Activated CD4-positive, alpha-beta T cell treated with anti-CD3 and anti-CD28 coated beads for 24 hours (primary cell): Measurements from ENCODE around the gene ZC3H4.
"Not testable (repeated sequence)": the region's sequence is repeated elsewhere in the genome, so short reads cannot be mapped to it uniquely, and the experiment has no call there.

Source experiments
- DNase-seq, 2 donors: peaks; one replicate each; pipeline ENCODE4 v3.0.0-alpha.2; 2020; ENCODE audit warnings: low read depth in 2 of 2

Gene ZC3H4

GRCh38 chr19:47084879-47085439 is 28.6 kb downstream of the ZC3H4 start:
- no peak for DNase-seq

- DNase-seq: no peak
Observed at GRCh38 chr19:47082493-47082892, 31.1 kb downstream of the ZC3H4 start.

- DNase-seq: no peak
Observed at GRCh38 chr19:47081095-47081494, 32.5 kb downstream of the ZC3H4 start.

- DNase-seq: not testable (repeated sequence)
Observed at GRCh38 chr19:47078351-47078750, 35.2 kb downstream of the ZC3H4 start.

- DNase-seq: no peak
Observed at GRCh38 chr19:47075941-47076340, 37.6 kb downstream of the ZC3H4 start.

- DNase-seq: no peak
Observed at GRCh38 chr19:47075179-47075810, 38.3 kb downstream of the ZC3H4 start.

GRCh38 chr19:47074621-47075020 is 39.0 kb downstream of the ZC3H4 start:
- DNase-seq: no peak

- DNase-seq: no peak
Observed at GRCh38 chr19:47073574-47073973, 40.0 kb downstream of the ZC3H4 start.

GRCh38 chr19:47072323-47072722 is 41.3 kb downstream of the ZC3H4 start:
- DNase-seq: no peak

GRCh38 chr19:47071731-47072130 is 41.8 kb downstream of the ZC3H4 start:
- no peak for DNase-seq

- DNase-seq: no peak
Observed at GRCh38 chr19:47070756-47071155, 42.8 kb downstream of the ZC3H4 start.

GRCh38 chr19:47069795-47070194 is 43.8 kb downstream of the ZC3H4 start:
- DNase-seq: no peak

- no peak for DNase-seq
Observed at GRCh38 chr19:47068876-47069406, 44.6 kb downstream of the ZC3H4 start.

GRCh38 chr19:47068246-47068645 is 45.3 kb downstream of the ZC3H4 start:
- DNase-seq: no peak

- DNase-seq: no peak
Observed at GRCh38 chr19:47067215-47067847, 46.2 kb downstream of the ZC3H4 start.

- no peak for DNase-seq
Observed at GRCh38 chr19:47066376-47067214, 47.0 kb downstream of the ZC3H4 start.

GRCh38 chr19:47065242-47065641 is 48.3 kb downstream of the ZC3H4 start:
- no peak for DNase-seq

GRCh38 chr19:47063874-47064273 is 49.7 kb downstream of the ZC3H4 start:
- DNase-seq: no peak

GRCh38 chr19:47058621-47059022 is 55.0 kb downstream of the ZC3H4 start:
- no peak for DNase-seq

GRCh38 chr19:47057328-47057727 is 56.2 kb downstream of the ZC3H4 start:
- DNase-seq: no peak

GRCh38 chr19:47056411-47056810 is 57.2 kb downstream of the ZC3H4 start:
- no peak for DNase-seq

GRCh38 chr19:47050562-47050961 is 63.0 kb downstream of the ZC3H4 start:
- not testable (repeated sequence) for DNase-seq
